Keratinocyte (primary cell): ENCODE data around the gene XIAP.

ENCODE experiments used
- CTCF ChIP-seq, 3 experiments: IDR thresholded peaks in 1 of 3; conservative IDR thresholded peaks in 1 of 3; optimal IDR thresholded peaks in 1 of 3; 2 replicates in 2 of 3; 3 replicates in 1 of 3; pipeline versions ENCODE3 to v1.5.1; 2011; ENCODE audit warnings: low read length in 3 of 3, mild to moderate bottlenecking in 3 of 3, moderate library complexity in 2 of 3, control low read depth in 1 of 3, inconsistent platforms in 1 of 3; ENCODE audit not compliant: insufficient read depth in 2 of 3; ENCODE audit errors: extremely low read depth in 1 of 3
- EZH2 ChIP-seq: IDR thresholded peaks from one replicate; pipeline ENCODE4 v1.6.1; 2012; ENCODE audit warnings: inconsistent platforms, mild to moderate bottlenecking, low read length, moderate library complexity

DNA sequence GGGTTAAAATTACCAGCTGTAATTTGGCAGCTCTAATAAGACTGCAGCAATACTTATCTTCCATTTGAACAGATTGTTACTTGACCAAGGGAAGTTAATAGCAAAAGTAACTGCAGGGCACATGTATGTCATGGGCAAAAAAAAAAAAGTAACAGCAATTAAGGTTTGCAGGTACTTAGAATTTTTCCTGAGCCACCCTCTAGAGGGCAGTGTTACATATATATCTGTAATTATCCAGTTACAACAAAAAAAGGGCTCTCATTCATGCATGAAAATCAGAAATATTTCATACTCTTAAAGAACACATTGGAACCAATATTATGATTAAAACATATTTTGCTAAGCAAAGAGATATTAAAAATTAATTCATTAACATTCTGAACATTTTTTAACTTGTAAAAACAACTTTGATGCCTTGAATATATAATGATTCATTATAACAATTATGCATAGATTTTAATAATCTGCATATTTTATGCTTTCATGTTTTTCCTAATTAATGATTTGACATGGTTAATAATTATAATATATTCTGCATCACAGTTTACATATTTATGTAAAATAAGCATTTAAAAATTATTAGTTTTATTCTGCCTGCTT, 25.1 kb downstream of the XIAP start:
- TF ChIP-seq CTCF (optimal IDR thresholded peaks at IDR 0.05 in 1 of 3, IDR thresholded peaks at IDR 0.05 in 1 of 3, conservative IDR thresholded peaks at IDR 0.05 in 1 of 3; ENCODE audit: extremely low read depth in 1 of 3, insufficient read depth in 2 of 3, low read length in 3 of 3) (peak in 2 of 3 experiments; percentile 19 to 29), EZH2 (no peak)
